NCI-H460 (cell line): Measurements from ENCODE around the gene CERS6. TPM values are rescaled to one million over a fixed set of nuclear protein-coding genes. Genes with fewer than 3 reads are reported as not detected.
"Not testable (repeated sequence)": the region's sequence is repeated elsewhere in the genome, so short reads cannot be mapped to it uniquely, and the experiment has no call there.

ENCODE experiments used
- DNase-seq: peaks from one replicate; pipeline ENCODE4 v3.0.0-alpha.2; 2016; ENCODE audit warnings: low read depth; ENCODE audit errors: extremely low read depth
- total RNA-seq: library from RNA; depleted of rRNA; stranded (reverse); fragments of >200 nt; shearing (Covaris generic); gene quantifications from 2 replicates; pipeline ENCODE4 v1.2.3, GENCODE V29; 2014

The CERS6 gene
- total RNA-seq, 1 experiment from 2014 or later = 57.3 TPM

DNA sequence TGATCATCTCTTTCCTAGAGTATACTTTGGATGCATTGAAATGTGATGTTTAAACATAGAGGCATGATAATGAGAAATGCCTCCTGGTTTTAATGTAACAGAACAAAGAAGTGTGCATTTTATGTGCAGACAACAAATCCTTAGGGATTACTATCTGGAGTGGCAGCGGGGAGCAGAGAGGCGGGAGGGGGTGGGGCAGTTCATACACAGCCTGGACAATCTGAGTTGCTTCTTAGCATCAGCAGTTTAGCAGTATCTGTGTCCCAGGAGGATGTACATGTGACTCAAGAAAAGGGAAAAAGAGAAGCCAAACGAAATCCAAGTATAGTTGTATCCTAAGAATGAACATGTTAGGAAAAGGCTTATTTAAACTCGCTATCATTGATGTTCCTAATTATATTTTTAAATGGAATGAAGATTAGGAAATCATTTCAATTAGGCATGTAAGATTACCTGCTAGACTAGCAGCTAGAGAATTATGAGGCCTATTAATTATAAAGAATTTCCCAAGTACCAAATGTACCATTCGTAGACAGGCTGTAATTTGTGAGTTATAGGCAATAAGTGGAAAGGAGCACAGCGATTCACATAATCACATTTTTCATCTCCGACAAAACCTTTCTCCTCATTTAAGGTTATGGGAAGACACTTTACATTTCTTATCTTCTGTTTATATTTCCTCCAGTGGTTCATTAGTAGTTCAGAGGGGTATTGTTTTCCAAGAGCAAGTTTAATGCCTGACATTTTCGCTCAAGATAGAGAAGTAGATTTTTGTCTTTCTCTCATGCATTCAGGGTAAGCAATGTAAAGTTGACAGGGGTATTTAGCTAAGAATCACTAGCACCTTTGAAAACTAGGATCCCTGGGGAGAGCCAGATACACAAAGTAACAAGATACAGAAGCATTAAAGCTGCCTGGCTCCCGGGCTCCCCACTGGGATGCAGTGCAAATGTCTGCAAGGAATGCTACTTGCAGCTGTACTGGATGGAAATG, 205.1 kb downstream of the CERS6 start:
- no peak for DNase-seq

DNA sequence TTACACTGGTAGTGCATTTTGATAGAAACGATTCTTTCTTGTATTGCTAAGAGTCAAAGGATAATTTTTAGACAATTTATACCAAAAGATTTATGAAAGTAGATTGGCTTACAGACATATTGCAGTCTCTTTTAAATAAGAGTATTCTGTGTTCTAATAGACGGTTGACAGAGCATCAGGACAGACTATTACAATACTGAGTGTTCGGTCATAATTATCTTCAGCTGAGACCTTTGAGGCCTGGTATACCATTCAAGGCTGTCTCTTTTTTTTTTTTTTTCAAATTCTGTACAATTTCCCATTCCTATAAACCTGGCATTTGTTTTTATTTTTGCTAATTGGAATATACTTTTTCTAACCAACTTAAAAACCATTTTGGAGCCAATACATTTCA, 205.8 kb downstream of the CERS6 start:
- DNase-seq = no peak

DNA sequence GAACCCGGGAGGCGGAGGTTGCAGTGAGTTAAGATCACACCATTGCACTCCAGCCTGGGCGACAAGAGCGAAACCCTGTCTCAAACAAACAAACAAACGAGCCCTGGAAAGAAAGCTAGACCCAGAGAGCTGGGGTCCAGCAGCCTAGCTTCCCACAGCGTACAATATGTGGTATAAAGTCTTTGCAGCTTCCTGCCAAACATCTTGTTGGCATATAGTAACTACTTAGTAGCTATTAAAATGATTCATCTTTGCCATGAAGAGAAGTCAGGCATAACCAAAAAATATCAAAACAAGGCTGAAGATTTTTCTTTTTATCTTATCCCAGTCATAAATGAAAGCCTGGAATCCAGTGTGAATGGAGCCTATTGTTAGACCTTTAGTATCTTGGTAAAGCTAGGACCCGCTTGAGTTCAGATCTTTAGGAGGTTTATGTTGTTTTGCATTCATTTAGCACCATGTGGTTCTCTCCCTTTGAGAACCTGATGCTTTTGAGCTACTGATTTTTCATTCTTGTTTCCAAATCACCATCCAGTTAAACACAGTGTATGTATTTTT, 206.7 kb downstream of the CERS6 start:
- no peak for DNase-seq

GRCh38 chr2:168663993-168664392, 207.9 kb downstream of the CERS6 start:
- DNase-seq = no peak

GRCh38 chr2:168664715-168665114, 208.6 kb downstream of the CERS6 start:
- DNase-seq = not testable (repeated sequence)

DNA sequence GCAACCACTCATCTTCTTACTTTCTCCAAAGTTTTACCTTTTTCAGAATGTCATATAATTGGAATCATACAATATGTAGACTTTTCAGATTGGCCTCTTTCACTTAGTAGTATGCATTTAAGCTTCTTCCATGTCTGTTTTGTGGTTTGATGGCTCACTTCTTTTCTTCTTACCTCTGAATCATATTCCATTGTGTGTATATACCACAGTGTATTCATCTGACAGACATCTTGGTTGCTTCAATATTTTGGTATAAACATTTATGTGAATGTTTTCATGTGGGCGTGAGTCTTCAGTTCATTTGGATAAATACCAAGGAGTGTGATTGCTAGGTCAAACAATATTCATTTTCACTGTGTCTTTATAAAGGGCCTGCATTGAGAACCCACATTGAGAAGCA, 210.3 kb downstream of the CERS6 start:
- DNase-seq = no peak

DNA sequence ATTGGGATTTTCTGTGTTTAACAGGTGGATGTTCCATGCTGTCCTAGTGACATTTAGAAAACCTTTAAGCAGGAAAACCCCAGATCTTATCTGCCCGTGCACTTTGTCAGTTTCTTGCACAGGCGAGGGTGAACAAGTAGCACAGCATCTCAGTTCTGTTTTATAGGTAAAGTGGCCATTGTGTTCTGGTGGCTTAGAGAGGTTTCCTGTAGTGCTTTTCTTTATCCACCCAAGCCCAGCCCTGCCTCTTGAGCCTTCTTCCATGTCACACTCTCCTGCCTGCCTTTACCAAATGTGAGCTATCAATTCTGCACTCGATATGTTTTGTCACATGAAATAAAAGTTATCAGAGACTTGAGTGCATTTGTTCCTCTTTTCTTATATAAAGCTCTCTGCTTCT, 211.1 kb downstream of the CERS6 start:
- DNase-seq = no peak

DNA sequence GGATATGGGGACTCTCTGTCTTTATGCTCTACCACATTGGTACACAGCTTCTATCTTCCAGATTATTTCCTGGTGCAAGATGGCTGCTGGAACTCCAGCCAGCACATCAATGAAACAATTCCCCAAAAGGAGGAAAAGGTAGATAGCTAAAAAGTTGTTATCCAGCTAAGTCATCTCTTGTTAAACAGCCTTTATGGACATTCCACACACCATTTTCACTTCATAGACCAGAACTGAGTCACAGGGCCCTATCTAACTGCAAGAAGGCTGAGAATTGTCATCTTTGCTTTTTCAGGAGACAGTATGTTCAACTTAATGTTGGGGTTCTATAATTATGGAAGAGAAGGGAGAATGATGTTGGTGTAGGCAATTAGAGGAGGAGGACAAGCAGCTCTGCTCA, 213.1 kb downstream of the CERS6 start:
- DNase-seq = no peak

DNA sequence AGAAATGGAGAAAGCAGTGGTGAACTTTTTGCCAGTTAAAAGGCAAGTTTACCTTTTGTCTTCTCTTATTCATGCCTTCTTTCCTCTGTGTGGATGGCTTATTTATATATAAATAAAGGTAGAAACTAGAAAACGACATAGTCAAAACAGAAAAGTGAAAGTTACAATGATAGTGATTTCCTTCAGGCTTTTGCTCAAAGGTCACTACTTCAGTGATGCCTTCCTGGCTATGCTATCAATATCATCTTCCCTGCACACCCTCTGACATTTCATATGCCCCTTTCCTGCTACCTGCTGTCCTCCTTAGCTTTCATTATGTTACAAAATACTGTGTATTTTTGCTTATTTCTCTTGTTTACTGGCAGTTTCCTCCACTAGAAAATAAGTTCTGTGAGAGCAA, 214.4 kb downstream of the CERS6 start:
- no peak for DNase-seq

GRCh38 chr2:168671932-168672331, 215.9 kb downstream of the CERS6 start:
- no peak for DNase-seq

GRCh38 chr2:168673265-168674189, 217.5 kb downstream of the CERS6 start:
- no peak for DNase-seq

- no peak for DNase-seq
Observed at GRCh38 chr2:168678153-168678853, 222.2 kb downstream of the CERS6 start.

DNA sequence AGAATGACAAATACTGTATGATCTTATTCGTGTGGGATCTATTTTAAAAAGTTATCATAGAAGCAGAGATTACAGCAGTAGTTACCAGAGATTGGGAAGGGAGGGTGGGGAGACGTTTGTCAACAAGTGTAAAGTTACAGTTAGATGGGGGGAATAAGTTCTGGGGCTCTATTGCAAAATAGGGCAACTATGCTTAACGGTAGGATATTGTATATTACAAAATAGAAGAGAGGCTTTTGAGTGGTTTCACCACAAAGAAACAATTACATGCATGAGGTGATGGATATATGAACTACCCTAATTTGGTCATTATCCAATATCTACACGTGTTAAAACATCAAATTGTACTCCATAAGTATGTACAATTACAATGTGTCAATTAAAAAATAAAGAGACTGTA, 223.0 kb downstream of the CERS6 start:
- no peak for DNase-seq

GRCh38 chr2:168679741-168680310, 223.8 kb downstream of the CERS6 start:
- no peak for DNase-seq

DNA sequence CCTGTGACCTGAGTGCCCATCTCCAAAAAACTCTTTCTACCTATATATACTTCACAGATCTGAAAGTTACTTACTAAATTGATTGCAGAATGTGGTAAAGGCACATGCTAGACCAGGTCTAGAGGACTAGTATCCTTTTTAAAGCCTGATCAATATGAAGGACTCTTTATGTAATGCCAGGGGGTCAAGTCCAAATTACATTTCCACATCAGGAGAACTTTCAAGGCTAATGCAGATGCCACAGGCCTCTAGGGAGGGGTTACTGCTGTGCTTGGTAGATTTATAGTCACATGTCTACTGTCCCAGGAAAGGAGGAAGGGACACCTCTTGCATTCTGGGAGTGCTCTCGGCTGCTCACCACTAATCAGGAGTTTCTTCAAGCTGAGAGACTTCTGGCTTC, 227.9 kb downstream of the CERS6 start:
- no peak for DNase-seq

- no peak for DNase-seq
Observed at GRCh38 chr2:168684921-168685599, 229.0 kb downstream of the CERS6 start.

GRCh38 chr2:168685600-168686451, 229.8 kb downstream of the CERS6 start:
- DNase-seq = no peak

DNA sequence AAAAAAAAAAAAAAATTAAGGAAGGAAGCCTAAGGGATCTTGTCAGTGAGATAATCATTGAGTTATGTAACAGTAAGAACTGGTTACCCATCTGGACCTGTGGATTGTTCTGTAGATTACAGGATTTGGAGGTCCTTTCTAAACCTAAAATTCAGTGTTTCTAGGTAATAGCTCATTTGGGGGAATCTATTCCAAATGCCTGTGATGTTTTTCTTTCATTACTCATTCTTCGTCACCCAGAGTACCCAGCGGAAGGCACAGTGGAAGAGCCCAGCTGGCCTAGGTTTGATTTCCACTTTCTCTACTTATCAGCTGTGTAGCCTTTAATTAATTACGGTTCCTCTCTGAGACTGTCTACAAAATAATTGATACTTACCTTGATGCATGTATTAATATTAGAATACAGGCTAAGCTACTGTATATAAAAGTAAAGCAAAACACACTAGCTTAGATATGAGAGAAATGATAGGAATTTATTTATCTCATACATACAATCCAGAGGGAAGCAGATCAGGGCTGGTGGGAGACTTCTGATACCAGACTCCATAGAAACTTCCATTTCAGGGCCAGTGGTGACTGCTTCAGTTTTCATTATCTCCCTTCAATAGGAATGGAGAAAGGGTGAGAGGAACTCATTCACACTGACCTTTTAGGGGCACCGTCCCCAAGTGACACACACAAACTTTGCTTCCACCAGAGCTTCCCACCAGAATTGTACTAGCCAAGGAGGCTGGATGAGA, 230.6 kb downstream of the CERS6 start:
- no peak for DNase-seq
